Stomach (tissue), 4 donors: ENCODE measurements around the gene RAB6B.

ENCODE experiments used
- CTCF ChIP-seq, 7 experiments: fragments of 450-650 bp in 4 of 7; fragments of 200-600 bp in 3 of 7; sonication (generic) in 3 of 7; IDR thresholded peaks; one replicate each; pipeline ENCODE4 v1.5.1; 2016 to 2019; ENCODE audit warnings: antibody characterized with exemption in 7 of 7, control low read depth in 2 of 7, mild to moderate bottlenecking in 1 of 7
- EP300 ChIP-seq: sonication (generic); formaldehyde crosslinking; IDR thresholded peaks from one replicate; pipeline ENCODE4 v1.6.1; 2017; ENCODE audit warnings: antibody characterized with exemption
- POLR2A ChIP-seq, 4 donors: fragments of 450-650 bp; IDR thresholded peaks; one replicate each; pipeline ENCODE4 v1.6.1; 2016; ENCODE audit warnings: antibody characterized with exemption in 4 of 4, control low read depth in 2 of 4, mild to moderate bottlenecking in 1 of 4, moderate library complexity in 1 of 4
- POLR2AphosphoS5 ChIP-seq, 3 donors: sonication (generic); formaldehyde crosslinking; IDR thresholded peaks; one replicate each; pipeline ENCODE4 v1.6.1; 2016; ENCODE audit warnings: antibody characterized with exemption in 3 of 3

- no peak for TF ChIP-seq POLR2AphosphoS5 (IDR thresholded peaks at IDR 0.05)
- TF ChIP-seq CTCF (IDR thresholded peaks at IDR 0.05): no peak
- no peak for TF ChIP-seq POLR2A (IDR thresholded peaks at IDR 0.05)
- no peak for TF ChIP-seq EP300
Observed at GRCh38 chr3:133938770-133939462, 43.2 kb upstream of the RAB6B start.
